ENCODE data around the gene HAUS7.

HAUS7 gene

GRCh38 chrX:153470411-153471363, at the start of gene HAUS7:
TSS of gene HAUS7 (minus strand) at chrX:153470576. CDS start at chrX:153470557, 19 bp downstream.
- DNase-seq (ENCODE audit: low spot score), result peak; percentile 93

- no peak for DNase-seq (ENCODE audit: low spot score)
Observed at GRCh38 chrX:153519569-153520286, 49.4 kb upstream of the HAUS7 start.

GRCh38 chrX:153517946-153518834, 47.8 kb upstream of the HAUS7 start:
- DNase-seq (ENCODE audit: low spot score), result no peak

GRCh38 chrX:153517423-153517822, 47.0 kb upstream of the HAUS7 start, which contains the start of gene ATP2B3:
TSS of gene ATP2B3 (plus strand) at chrX:153517642. CDS start at chrX:153536248, 18,606 bp downstream.
- DNase-seq (ENCODE audit: low spot score), result no peak

GRCh38 chrX:153516073-153516472, 45.7 kb upstream of the HAUS7 start:
- DNase-seq (ENCODE audit: low spot score), result no peak

GRCh38 chrX:153515435-153515834, 45.1 kb upstream of the HAUS7 start:
- DNase-seq (ENCODE audit: low spot score), result no peak

GRCh38 chrX:153514259-153514658, 43.9 kb upstream of the HAUS7 start:
- no peak for DNase-seq (ENCODE audit: low spot score)

- DNase-seq (ENCODE audit: low spot score), result no peak
Observed at GRCh38 chrX:153513265-153513664, 42.9 kb upstream of the HAUS7 start.

GRCh38 chrX:153512501-153512893, 42.1 kb upstream of the HAUS7 start:
- no peak for DNase-seq (ENCODE audit: low spot score)

- DNase-seq (ENCODE audit: low spot score), result no peak
Observed at GRCh38 chrX:153511784-153512500, 41.6 kb upstream of the HAUS7 start.

GRCh38 chrX:153510383-153510782, 40.0 kb upstream of the HAUS7 start:
- no peak for DNase-seq (ENCODE audit: low spot score)

- DNase-seq (ENCODE audit: low spot score), result no peak
Observed at GRCh38 chrX:153509592-153509991, 39.2 kb upstream of the HAUS7 start.

- peak; percentile 82 for DNase-seq (ENCODE audit: low spot score)
Observed at GRCh38 chrX:153507484-153508178, 37.3 kb upstream of the HAUS7 start.

GRCh38 chrX:153505361-153505760, 35.0 kb upstream of the HAUS7 start:
- DNase-seq (ENCODE audit: low spot score), result no peak

GRCh38 chrX:153504445-153505016, 34.2 kb upstream of the HAUS7 start:
- DNase-seq (ENCODE audit: low spot score), result no peak

- no peak for DNase-seq (ENCODE audit: low spot score)
Observed at GRCh38 chrX:153502796-153503195, 32.4 kb upstream of the HAUS7 start.

- no peak for DNase-seq (ENCODE audit: low spot score)
Observed at GRCh38 chrX:153502131-153502530, 31.8 kb upstream of the HAUS7 start.

GRCh38 chrX:153501530-153501929, 31.2 kb upstream of the HAUS7 start:
- no peak for DNase-seq (ENCODE audit: low spot score)

GRCh38 chrX:153500676-153501280, 30.4 kb upstream of the HAUS7 start:
- no peak for DNase-seq (ENCODE audit: low spot score)

- no peak for DNase-seq (ENCODE audit: low spot score)
Observed at GRCh38 chrX:153499876-153500275, 29.5 kb upstream of the HAUS7 start.
